GM21390 (cell line): ENCODE measurements around the gene SLC2A11.

Experiments used
- ATAC-seq: cut with Tn5 transposase; IDR thresholded peaks from one replicate; pipeline ENCODE4 v1.9.1; 2021; ENCODE audit not compliant: unreplicated experiment

SLC2A11 gene

GRCh38 chr22:23857606-23858483 is at the start of gene SLC2A11:
TSS of gene SLC2A11 (plus strand) at chr22:23857875. CDS start at chr22:23858000, 125 bp downstream.
- ATAC-seq = peak; percentile 85

GRCh38 chr22:23812378-23812777 is 45.3 kb upstream of the SLC2A11 start:
- no peak for ATAC-seq

- ATAC-seq = no peak
These were observed 42.0 kb upstream of the SLC2A11 start for GRCh38 chr22:23815541-23816155.

GRCh38 chr22:23816156-23816976 is 41.3 kb upstream of the SLC2A11 start:
- no peak for ATAC-seq

- ATAC-seq = no peak
These were observed 40.5 kb upstream of the SLC2A11 start for GRCh38 chr22:23817146-23817545.

GRCh38 chr22:23818541-23818940 is 39.1 kb upstream of the SLC2A11 start:
- no peak for ATAC-seq

- ATAC-seq = no peak
These were observed 36.9 kb upstream of the SLC2A11 start for GRCh38 chr22:23820748-23821211.

GRCh38 chr22:23822101-23822671 is 35.5 kb upstream of the SLC2A11 start:
- no peak for ATAC-seq

- no peak for ATAC-seq
These were observed 34.3 kb upstream of the SLC2A11 start for GRCh38 chr22:23823331-23823791.

- ATAC-seq = no peak
These were observed 33.0 kb upstream of the SLC2A11 start for GRCh38 chr22:23824476-23825245.

- no peak for ATAC-seq
These were observed 32.3 kb upstream of the SLC2A11 start for GRCh38 chr22:23825246-23825905.

- no peak for ATAC-seq
These were observed 30.9 kb upstream of the SLC2A11 start for GRCh38 chr22:23826510-23827350.

- ATAC-seq = no peak
These were observed 30.2 kb upstream of the SLC2A11 start for GRCh38 chr22:23827351-23827995.

- ATAC-seq = no peak
These were observed 28.6 kb upstream of the SLC2A11 start for GRCh38 chr22:23828800-23829680.

- ATAC-seq = no peak
These were observed 27.8 kb upstream of the SLC2A11 start for GRCh38 chr22:23829845-23830372.

- ATAC-seq = no peak
These were observed 26.4 kb upstream of the SLC2A11 start for GRCh38 chr22:23831261-23831660.

GRCh38 chr22:23831781-23832180 is 25.9 kb upstream of the SLC2A11 start:
- no peak for ATAC-seq
